CD4-positive, alpha-beta T cell (primary cell): ENCODE results near the gene ADRB2. TPM values are rescaled to one million over a fixed set of nuclear protein-coding genes. Genes with fewer than 3 reads are reported as not detected.

Experiments
- ATAC-seq: fragments of 200-7000 bp; cut with Tn5 transposase; one replicate; pipeline ENCODE4 v1.10.0; 2022; ENCODE audit warnings: mild to moderate bottlenecking; ENCODE audit not compliant: poor library complexity
- CTCF ChIA-PET: fragments of 350-600 bp; sonication (Branson Sonifier 250); formaldehyde crosslinking; loops from one replicate; lab custom pipeline; 2021; ENCODE audit warnings: antibody characterized with exemption, inconsistent platforms; lab: Charles Lee
- POLR2A ChIA-PET: fragments of 350-600 bp; sonication (Branson Sonifier 250); formaldehyde crosslinking; loops from one replicate; lab custom pipeline; 2021; ENCODE audit warnings: antibody characterized with exemption, inconsistent platforms; lab: Charles Lee
- DNase-seq, 14 experiments: peaks; one replicate each; pipeline ENCODE4 v3.0.0-alpha.2; 2013 to 2020; ENCODE audit warnings: mixed read lengths in 2 of 14
- H3K27ac ChIP-seq, 2 donors: one replicate each; pipeline versions ENCODE4 v1.5.1 to v1.7.0; 2013; ENCODE audit warnings: low read length in 2 of 2, low read depth in 1 of 2, mild to moderate bottlenecking in 1 of 2
- H3K27me3 ChIP-seq, 2 experiments: 1 replicate in 1 of 2; 2 replicates in 1 of 2; pipeline versions ENCODE4 v1.6.1 to v1.7.0; 2013; ENCODE audit warnings: low read length in 2 of 2, control low read depth in 1 of 2, mild to moderate bottlenecking in 1 of 2, moderate library complexity in 1 of 2; ENCODE audit not compliant: insufficient read depth in 2 of 2, control insufficient read depth in 1 of 2
- H3K36me3 ChIP-seq: one replicate; pipeline ENCODE4 v1.6.1; 2013; ENCODE audit warnings: low read length, control low read depth; ENCODE audit not compliant: insufficient read depth
- H3K4me1 ChIP-seq: one replicate; pipeline ENCODE4 v1.6.1; 2013; ENCODE audit warnings: low read length, control low read depth; ENCODE audit not compliant: insufficient read depth
- H3K4me3 ChIP-seq: one replicate; pipeline ENCODE4 v1.5.1; 2013; ENCODE audit warnings: mild to moderate bottlenecking, low read length, moderate library complexity
- H3K9me3 ChIP-seq, 2 experiments: 1 replicate in 1 of 2; 2 replicates in 1 of 2; pipeline versions ENCODE4 v1.6.1 to v1.7.0; 2013; ENCODE audit warnings: low read length in 2 of 2, mild to moderate bottlenecking in 2 of 2, control low read depth in 1 of 2, moderate library complexity in 1 of 2; ENCODE audit not compliant: control insufficient read depth in 1 of 2, insufficient read depth in 1 of 2
- H3K27ac Mint-ChIP-seq: one replicate; pipeline ENCODE4 v1.8.0; 2020; ENCODE audit warnings: mixed read lengths
- H3K27me3 Mint-ChIP-seq: one replicate; pipeline ENCODE4 v1.8.0; 2021; ENCODE audit warnings: mixed read lengths
- H3K36me3 Mint-ChIP-seq: one replicate; pipeline ENCODE4 v1.8.0; 2021; ENCODE audit warnings: low read depth, mixed read lengths
- H3K4me1 Mint-ChIP-seq: one replicate; pipeline ENCODE4 v1.8.0; 2021; ENCODE audit warnings: low read depth, mixed read lengths
- H3K4me3 Mint-ChIP-seq: one replicate; pipeline ENCODE4 v1.8.0; 2020; ENCODE audit warnings: mild to moderate bottlenecking, mixed read lengths
- H3K9me3 Mint-ChIP-seq: one replicate; pipeline ENCODE4 v1.8.0; 2020; ENCODE audit warnings: mixed read lengths
- CTCF ChIP-seq: fragments of 200-600 bp; IDR thresholded peaks from one replicate; pipeline ENCODE4 v1.8.0; 2022; ENCODE audit warnings: antibody characterized with exemption, mild to moderate bottlenecking
- intact Hi-C, 2 experiments: fragments of 100-400 bp; cut with DNase I in 1 of 2; cut with micrococcal nuclease in 1 of 2; formaldehyde crosslinking; loops; one replicate each; pipeline versions ENCODE4 v1.15.1 to v1.9.0; 2023 to 2025; cut with DNase I, micrococcal nuclease
- total RNA-seq, 174 experiments: library from RNA in 2 of 174; stranded (reverse) in 2 of 174; gene quantifications; one replicate each; pipeline ENCODE4 v1.2.3 and lab custom pipeline; 2021 to 2026

Gene ADRB2
- total RNA-seq, 2 experiments from 2014 or later: 1.2 to 1.6 TPM

GRCh38 chr5:148856424-148856823 lies 30.0 kb downstream of the ADRB2 start:
- no peaks in the 10 kb centered on the region for H3K4me1 Mint-ChIP-seq
- ATAC-seq: no peak

GRCh38 chr5:148857474-148857873 lies 31.1 kb downstream of the ADRB2 start:
- ChIA-PET CTCF (no interaction called here), POLR2A (interaction anchor here (0.9 kb wide), 1 partner anchor 13 kb away, joined by 4 read pairs; no protein-coding TSS in a partner anchor)
- Mint-ChIP-seq H3K27me3 (peaks cover 8% of the 10 kb centered on the region), H3K27ac (no peak overlapping the region), H3K4me1 (no peaks in the 10 kb centered on the region), H3K9me3 (no peaks in the 10 kb centered on the region), H3K4me3 (no peak overlapping the region), H3K36me3 (no peaks in the 10 kb centered on the region)
- no peak for ATAC-seq
- H3K27me3 ChIP-seq: no peaks in the 10 kb centered on the region
- intact Hi-C loops: no loop called here
- peaks cover 57% of the 10 kb centered on the region for H3K4me1 ChIP-seq
- H3K9me3 ChIP-seq: no peaks in the 10 kb centered on the region
- peak overlapping the region in 1 of 2 donors; percentile 18 for H3K27ac ChIP-seq
- no peaks in the 10 kb centered on the region for H3K36me3 ChIP-seq
- DNase-seq: no peak
- H3K4me3 ChIP-seq: no peak overlapping the region
- no peak for TF ChIP-seq CTCF

More at GRCh38 chr5:148856424-148856823, 30.0 kb downstream of the ADRB2 start:
- TF ChIP-seq CTCF: no peak
- no peak for DNase-seq
- Histone ChIP-seq H3K36me3 (no peaks in the 10 kb centered on the region), H3K4me1 (peaks cover 64% of the 10 kb centered on the region), H3K4me3 (no peak overlapping the region), H3K9me3 (no peaks in the 10 kb centered on the region), H3K27ac (peak overlapping the region in 1 of 2 donors; percentile 2), H3K27me3 (no peaks in the 10 kb centered on the region)
- H3K27ac Mint-ChIP-seq: no peak overlapping the region
- H3K36me3 Mint-ChIP-seq: no peaks in the 10 kb centered on the region
- peaks cover 8% of the 10 kb centered on the region for H3K27me3 Mint-ChIP-seq
- CTCF ChIA-PET: no interaction called here
- H3K4me3 Mint-ChIP-seq: no peak overlapping the region
- H3K9me3 Mint-ChIP-seq: no peaks in the 10 kb centered on the region
- POLR2A ChIA-PET: no interaction called here
- intact Hi-C loops: no loop called here

GRCh38 chr5:148858106-148858505 lies 31.7 kb downstream of the ADRB2 start:
- ChIA-PET POLR2A (interaction anchor here (0.9 kb wide), 1 partner anchor 14 kb away, joined by 4 read pairs; no protein-coding TSS in a partner anchor), CTCF (no interaction called here)
- Histone ChIP-seq H3K4me3 (no peak overlapping the region), H3K36me3 (no peaks in the 10 kb centered on the region), H3K27ac (no peak overlapping the region), H3K27me3 (no peaks in the 10 kb centered on the region), H3K9me3 (no peaks in the 10 kb centered on the region), H3K4me1 (peaks cover 52% of the 10 kb centered on the region)
- ATAC-seq (no peak), DNase-seq (no peak)
- H3K4me3 Mint-ChIP-seq: no peak overlapping the region
- intact Hi-C loops: no loop called here
- TF ChIP-seq CTCF: no peak
- no peak overlapping the region for H3K27ac Mint-ChIP-seq
- peaks cover 8% of the 10 kb centered on the region for H3K27me3 Mint-ChIP-seq
- no peaks in the 10 kb centered on the region for H3K9me3 Mint-ChIP-seq
- H3K36me3 Mint-ChIP-seq: no peaks in the 10 kb centered on the region
- no peaks in the 10 kb centered on the region for H3K4me1 Mint-ChIP-seq
